A549 (cell line): Measurements from ENCODE around the gene AQR.

Experiments used
- HEYL ChIP-seq: fragments of 250-450 bp; sonication (Bioruptor Pico); IDR thresholded peaks from 2 replicates; pipeline ENCODE4 v1.8.0; 2021; ENCODE audit warnings: mild to moderate bottlenecking, moderate library complexity
- HOXA7 ChIP-seq: fragments of 250-450 bp; sonication (Bioruptor Pico); IDR thresholded peaks from 2 replicates; pipeline ENCODE4 v1.5.0; 2020; ENCODE audit warnings: mild to moderate bottlenecking, moderate library complexity
- MAFK ChIP-seq: fragments of 450-650 bp; IDR thresholded peaks from 2 replicates; pipeline ENCODE4 v1.6.1; 2014; ENCODE audit not compliant: partially characterized antibody
- NFE2L2 ChIP-seq: fragments of 150-350 bp; conservative IDR thresholded peaks from 2 replicates; pipeline ENCODE4 v1.6.1; 2014; ENCODE audit warnings: low read length
- POLR2A ChIP-seq: IDR thresholded peaks from 2 replicates; pipeline ENCODE4 v1.6.1; 2012; ENCODE audit warnings: mild to moderate bottlenecking, low read length
- ZSCAN20 ChIP-seq: fragments of 250-450 bp; sonication (Bioruptor Pico); IDR thresholded peaks from 2 replicates; pipeline ENCODE4 v1.8.0; 2022; ENCODE audit warnings: mild to moderate bottlenecking, moderate library complexity
- TF ChIP-seq, protein P1 (sequence below): fragments of >200 bp; sonication (Bioruptor Twin); formaldehyde crosslinking; IDR thresholded peaks from 3 replicates; pipeline ENCODE4 v1.5.1; 2016
- TF ChIP-seq, protein P2 (sequence below): fragments of 200-600 bp; sonication (generic); IDR thresholded peaks from 2 replicates; pipeline ENCODE4 v1.6.1; 2016; ENCODE audit warnings: antibody characterized with exemption, mild to moderate bottlenecking, moderate library complexity
- TF ChIP-seq, protein P3 (sequence below): IDR thresholded peaks from 2 replicates; pipeline ENCODE4 v1.6.1; 2012
- TF ChIP-seq, protein P4 (sequence below): fragments of 450-650 bp; IDR thresholded peaks from 2 replicates; pipeline ENCODE4 v1.6.1; 2014; ENCODE audit warnings: antibody characterized with exemption
- TF ChIP-seq, protein P5 (sequence below): IDR thresholded peaks from 2 replicates; pipeline ENCODE4 v1.6.1; 2012

DNA sequence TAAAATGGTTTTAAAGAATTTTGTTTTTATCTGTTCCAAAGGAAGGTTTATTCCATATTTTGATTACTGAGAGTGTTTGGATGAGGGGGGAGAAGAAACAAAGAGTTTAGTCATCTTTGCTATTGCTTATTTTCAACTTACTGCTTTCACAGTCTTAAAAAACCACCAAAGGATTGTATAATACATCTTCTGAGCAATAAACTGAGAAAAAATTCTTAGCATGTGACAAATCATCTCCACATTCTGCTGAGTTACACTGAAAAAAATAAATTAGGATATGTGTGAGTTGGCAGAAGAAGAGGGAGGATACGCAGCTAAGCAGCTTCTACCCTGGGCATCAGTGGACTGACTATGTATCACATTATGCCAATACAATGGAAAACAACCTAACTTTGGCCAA, 151.0 kb downstream of the AQR start:
- TF ChIP-seq, protein P1, sequence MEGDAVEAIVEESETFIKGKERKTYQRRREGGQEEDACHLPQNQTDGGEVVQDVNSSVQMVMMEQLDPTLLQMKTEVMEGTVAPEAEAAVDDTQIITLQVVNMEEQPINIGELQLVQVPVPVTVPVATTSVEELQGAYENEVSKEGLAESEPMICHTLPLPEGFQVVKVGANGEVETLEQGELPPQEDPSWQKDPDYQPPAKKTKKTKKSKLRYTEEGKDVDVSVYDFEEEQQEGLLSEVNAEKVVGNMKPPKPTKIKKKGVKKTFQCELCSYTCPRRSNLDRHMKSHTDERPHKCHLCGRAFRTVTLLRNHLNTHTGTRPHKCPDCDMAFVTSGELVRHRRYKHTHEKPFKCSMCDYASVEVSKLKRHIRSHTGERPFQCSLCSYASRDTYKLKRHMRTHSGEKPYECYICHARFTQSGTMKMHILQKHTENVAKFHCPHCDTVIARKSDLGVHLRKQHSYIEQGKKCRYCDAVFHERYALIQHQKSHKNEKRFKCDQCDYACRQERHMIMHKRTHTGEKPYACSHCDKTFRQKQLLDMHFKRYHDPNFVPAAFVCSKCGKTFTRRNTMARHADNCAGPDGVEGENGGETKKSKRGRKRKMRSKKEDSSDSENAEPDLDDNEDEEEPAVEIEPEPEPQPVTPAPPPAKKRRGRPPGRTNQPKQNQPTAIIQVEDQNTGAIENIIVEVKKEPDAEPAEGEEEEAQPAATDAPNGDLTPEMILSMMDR = no peak
- TF ChIP-seq HOXA7 (CRISPR knock-in tag) = no peak
- no peak for TF ChIP-seq POLR2A
- TF ChIP-seq, protein P2, sequence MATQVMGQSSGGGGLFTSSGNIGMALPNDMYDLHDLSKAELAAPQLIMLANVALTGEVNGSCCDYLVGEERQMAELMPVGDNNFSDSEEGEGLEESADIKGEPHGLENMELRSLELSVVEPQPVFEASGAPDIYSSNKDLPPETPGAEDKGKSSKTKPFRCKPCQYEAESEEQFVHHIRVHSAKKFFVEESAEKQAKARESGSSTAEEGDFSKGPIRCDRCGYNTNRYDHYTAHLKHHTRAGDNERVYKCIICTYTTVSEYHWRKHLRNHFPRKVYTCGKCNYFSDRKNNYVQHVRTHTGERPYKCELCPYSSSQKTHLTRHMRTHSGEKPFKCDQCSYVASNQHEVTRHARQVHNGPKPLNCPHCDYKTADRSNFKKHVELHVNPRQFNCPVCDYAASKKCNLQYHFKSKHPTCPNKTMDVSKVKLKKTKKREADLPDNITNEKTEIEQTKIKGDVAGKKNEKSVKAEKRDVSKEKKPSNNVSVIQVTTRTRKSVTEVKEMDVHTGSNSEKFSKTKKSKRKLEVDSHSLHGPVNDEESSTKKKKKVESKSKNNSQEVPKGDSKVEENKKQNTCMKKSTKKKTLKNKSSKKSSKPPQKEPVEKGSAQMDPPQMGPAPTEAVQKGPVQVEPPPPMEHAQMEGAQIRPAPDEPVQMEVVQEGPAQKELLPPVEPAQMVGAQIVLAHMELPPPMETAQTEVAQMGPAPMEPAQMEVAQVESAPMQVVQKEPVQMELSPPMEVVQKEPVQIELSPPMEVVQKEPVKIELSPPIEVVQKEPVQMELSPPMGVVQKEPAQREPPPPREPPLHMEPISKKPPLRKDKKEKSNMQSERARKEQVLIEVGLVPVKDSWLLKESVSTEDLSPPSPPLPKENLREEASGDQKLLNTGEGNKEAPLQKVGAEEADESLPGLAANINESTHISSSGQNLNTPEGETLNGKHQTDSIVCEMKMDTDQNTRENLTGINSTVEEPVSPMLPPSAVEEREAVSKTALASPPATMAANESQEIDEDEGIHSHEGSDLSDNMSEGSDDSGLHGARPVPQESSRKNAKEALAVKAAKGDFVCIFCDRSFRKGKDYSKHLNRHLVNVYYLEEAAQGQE = no peak
- TF ChIP-seq HEYL (CRISPR knock-in tag) = no peak
- TF ChIP-seq, protein P3, sequence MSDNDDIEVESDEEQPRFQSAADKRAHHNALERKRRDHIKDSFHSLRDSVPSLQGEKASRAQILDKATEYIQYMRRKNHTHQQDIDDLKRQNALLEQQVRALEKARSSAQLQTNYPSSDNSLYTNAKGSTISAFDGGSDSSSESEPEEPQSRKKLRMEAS = no peak
- TF ChIP-seq, protein P4, sequence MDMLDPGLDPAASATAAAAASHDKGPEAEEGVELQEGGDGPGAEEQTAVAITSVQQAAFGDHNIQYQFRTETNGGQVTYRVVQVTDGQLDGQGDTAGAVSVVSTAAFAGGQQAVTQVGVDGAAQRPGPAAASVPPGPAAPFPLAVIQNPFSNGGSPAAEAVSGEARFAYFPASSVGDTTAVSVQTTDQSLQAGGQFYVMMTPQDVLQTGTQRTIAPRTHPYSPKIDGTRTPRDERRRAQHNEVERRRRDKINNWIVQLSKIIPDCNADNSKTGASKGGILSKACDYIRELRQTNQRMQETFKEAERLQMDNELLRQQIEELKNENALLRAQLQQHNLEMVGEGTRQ = no peak
- TF ChIP-seq, protein P5, sequence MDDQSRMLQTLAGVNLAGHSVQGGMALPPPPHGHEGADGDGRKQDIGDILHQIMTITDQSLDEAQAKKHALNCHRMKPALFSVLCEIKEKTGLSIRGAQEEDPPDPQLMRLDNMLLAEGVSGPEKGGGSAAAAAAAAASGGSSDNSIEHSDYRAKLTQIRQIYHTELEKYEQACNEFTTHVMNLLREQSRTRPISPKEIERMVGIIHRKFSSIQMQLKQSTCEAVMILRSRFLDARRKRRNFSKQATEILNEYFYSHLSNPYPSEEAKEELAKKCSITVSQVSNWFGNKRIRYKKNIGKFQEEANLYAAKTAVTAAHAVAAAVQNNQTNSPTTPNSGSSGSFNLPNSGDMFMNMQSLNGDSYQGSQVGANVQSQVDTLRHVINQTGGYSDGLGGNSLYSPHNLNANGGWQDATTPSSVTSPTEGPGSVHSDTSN = no peak
- TF ChIP-seq NFE2L2 = no peak
- TF ChIP-seq ZSCAN20 = no peak
- TF ChIP-seq MAFK = no peak
